Stimulated activated CD8-positive, alpha-beta memory T cell treated with anti-CD3 and anti-CD28 coated beads, Interleukin-12 subunit alpha, Interleukin-12 subunit beta, amount 100 ng/mL, for 24 hours (primary cell): Measurements from ENCODE around the gene PLK2.

Experiments
- DNase-seq: peaks from one replicate; pipeline ENCODE4 v3.0.0-alpha.2; 2020; ENCODE audit errors: extremely low read depth

Gene PLK2

DNA sequence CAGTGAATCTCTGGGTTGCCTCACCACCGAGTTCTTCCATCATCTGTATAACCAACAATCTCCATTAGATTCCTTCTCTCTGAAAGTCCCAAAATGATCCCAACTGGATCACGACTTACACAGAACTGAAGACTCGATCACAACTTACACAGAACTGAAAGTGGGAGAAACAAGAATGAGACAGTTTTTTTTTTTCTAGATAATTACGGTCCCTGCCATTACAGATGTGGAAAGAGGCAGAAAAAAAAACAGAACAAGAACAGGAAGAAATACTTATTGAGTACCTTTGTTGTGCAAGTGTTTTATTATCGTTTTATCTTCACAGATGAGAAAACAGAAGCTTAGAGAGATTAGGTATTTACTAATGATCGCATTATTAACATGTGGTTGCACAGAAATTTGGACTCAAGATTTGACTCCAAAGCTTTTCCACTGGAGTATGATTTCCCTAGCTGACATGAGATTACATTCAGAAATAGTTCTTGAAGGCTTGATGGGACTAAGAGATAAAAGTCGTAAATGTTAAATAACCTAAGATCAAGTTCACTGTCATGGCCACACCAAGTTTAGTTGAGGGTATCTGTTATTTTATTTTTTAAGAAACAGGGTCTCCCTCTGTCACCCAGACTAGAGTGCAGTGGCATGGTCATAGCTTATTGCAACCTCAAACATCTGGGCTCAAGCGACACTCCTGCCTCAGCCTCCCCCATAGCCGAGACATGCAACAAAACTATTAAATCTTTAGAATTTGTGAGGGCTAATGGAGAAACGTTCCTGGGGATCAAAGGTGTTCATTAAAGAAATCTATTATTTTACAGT is 8.9 kb downstream of the PLK2 start:
- DNase-seq: no peak

DNA sequence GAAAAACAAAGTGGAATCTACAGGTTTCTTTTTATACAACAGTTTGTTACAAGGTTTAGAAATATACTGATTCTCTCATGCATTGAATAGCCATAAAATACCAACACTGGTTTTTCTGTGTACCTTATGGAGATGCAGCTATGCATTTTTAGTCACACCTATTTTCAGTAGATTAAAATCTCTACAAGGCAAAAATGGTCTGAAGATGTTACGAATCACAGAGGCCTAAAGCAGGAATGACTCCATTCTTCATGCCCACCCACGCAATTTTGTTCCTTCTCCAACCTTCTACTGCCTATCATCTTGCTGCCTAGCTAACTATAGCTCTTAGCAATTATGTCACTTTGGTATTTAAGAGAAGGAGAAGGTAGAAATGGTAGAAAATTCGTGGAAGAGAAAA is 9.9 kb downstream of the PLK2 start:
- no peak for DNase-seq

DNA sequence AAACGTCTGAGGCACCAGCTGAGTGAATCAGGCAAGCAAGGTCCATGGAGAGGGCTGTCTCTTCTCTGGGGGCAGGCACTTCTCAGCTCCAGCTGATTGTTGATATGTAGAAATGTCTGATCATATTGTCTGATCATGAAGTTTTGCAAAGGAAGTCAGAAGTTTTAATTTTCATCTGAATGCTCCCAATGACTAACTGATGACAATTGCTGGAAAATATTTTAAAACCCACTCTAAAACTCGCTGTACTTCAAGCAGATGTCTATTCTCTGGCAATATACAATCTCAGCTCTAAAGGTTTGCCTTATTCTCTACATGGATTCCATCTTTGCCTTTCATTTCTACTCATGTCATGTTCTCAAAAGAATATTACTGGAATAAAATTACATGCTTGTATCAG is 12.7 kb downstream of the PLK2 start:
- no peak for DNase-seq

DNA sequence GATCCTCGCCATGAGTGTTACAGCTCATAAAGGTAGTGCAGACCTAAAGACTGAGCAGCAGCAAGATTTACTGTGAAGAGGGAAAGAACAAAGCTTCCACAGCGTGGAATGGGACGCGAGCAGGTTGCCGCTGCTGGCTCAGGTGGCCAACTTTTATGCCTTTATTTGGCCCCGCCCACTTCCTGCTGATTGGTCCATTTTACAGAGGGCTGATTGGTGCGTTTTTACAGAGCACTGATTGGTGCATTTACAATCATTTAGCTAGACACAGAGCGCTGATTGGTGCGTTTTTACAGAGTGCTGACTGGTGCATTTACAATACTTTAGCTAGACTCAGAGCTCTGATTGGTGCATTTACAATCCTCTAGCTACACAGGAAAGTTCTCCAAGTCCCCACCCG is 13.9 kb downstream of the PLK2 start:
- no peak for DNase-seq

DNA sequence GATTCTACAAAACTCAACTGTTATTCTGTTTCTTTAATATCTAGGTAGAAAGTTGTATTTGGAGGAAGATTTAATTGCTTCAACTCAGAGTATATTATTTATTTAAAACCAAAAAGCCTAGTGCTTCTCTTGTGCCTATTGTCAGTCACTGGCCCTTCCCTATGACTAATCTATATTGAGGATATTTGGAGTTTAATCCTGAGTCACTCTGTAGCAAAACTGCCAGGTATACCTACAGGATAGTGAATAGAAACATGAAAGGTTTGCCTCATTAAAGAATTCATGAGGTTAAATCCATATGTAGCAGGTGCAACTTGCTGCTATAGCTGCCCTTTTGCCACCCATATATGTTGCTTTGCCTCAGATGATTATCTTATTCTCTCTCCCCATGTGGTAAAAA is 15.1 kb downstream of the PLK2 start:
- DNase-seq: no peak

DNA sequence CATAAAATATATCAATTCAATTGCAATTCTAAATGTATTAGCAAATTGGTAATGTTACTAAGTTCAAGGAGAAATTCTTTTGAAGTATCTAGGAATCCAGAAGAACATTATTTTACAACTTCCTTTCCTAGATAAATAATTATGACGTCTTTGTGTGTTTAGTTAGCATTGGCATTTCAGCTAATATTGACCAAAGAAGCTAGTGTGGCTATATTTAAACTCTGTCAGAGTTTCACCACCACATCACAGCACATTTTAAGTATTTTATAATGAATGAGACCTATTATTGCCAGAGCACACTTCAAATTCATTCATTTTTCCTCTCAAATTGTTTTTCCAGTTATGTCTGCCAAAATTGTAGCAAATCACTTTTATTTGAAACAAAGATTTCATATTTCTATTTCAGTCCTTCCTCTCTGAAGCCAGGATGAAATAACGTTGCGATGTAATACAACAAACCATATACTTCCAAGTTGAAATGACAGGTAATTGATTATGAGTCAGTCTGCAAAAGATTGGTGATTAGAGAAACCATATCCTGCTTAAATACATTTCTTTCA is 18.9 kb downstream of the PLK2 start:
- DNase-seq: no peak

DNA sequence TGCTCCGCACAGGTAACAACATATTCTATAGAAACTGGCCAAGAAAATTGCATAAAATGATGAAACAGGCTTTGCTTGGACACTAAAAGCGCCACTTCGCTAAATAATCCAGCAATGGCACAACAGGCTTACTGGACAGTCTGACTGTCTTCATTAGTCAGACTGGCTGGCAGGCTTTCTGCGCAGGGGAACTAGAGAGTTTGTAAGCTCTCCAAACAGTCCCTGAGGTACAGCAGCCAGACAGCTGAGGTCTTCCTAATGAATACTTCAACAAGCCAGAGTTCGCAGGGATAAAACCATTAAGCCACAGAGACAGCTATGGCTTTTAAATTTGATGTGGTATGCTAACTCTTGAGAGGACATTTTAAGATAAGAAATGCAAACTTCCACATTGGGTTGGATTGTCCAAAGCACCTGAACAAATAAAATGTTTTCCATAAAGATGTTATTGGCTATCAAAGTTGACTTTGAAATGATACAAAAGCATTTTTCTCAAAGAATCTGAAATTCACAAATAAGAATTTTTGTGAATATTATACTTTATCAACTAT is 20.7 kb downstream of the PLK2 start:
- DNase-seq: no peak

DNA sequence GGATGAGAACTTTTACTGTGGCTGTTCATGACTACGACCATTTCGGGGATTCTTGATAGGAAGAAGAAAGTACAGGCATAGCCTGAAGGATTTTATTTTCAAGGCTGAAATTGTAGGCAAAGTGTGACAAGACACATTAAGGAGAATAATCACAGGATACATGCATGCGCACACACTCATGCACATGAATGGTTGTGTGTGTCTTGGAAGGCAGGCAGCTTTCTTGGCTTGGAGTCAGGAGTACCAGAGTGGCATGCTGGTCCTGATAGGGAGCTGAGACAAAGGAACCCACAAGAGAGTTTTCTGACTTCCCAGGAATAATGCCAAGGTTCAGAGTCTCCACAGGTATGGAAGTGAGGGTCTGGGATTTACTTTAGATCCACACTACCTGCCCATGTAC is 22.2 kb downstream of the PLK2 start:
- no peak for DNase-seq

DNA sequence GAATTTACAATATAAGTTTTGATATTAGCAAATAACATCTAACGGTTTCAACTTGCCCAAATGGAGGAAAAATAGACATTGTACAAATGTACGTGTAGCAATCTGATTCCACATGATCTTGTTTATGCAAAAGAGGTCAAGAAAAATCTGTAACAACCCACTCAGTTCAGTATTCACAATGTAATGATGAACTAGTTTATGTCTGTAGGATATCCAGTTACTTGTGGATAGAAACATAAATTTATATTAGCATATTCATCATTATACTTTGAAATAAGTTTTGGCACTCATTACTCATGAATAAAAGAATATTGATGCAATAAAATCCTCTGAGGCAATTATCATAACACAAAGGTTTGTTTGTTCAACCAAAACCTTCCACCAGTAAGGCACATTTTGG is 28.1 kb downstream of the PLK2 start:
- no peak for DNase-seq

DNA sequence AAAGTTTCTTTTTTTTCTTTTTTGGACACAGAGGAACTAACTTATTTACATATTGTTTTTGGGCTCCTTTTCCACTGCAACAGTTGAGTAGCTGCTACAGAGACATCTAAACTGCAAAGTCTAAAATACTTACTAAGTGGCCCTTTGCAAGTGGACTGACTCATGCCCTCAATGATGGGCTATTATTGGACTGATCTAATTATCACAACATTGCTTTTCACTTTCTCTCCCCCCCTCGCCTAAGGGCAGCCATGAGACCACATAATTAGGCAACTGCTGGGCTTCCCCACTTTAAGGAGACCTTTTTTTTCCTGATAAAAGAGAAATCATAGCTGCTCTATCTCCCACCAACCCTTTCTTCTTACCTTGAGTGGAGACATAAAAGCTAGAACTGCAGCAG is 47.0 kb downstream of the PLK2 start:
- DNase-seq: no peak

DNA sequence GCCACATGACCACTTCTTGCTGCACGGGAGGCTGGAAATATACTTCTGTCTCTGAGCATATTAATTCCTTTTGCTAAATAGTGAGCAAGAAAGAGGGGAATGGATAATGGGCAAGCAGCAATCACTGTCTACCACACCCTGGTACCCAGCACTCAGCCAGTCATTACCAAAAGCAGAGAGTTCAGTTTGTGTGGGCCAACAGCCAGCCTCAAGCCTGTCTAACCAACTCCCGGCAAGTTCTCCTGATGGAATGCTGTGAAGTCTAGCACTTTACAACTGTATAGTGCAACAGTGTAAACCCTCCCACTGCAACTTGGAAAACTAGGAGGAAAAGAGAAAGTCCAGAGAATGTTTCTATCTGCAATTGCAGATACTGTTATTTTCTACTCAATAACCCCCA is 47.8 kb downstream of the PLK2 start:
- no peak for DNase-seq

DNA sequence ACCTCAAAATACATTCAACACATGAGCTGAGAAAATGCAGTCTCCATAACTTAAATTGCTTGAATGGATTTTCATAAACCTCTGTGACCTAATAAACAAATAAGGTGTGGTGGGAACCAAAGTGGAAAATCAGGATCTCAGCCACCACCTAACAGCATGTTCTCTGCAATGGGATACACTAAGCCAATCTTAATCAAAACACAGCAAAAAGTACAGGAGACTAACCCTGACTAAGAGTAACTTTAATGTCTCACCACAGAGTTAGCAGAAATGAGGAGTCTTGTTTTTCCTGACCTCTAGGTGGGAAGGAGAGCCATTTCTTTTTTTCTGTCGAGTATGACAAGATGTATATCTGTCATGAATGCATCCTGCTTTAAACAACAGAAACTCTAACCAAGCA is 48.5 kb downstream of the PLK2 start:
- DNase-seq: no peak

DNA sequence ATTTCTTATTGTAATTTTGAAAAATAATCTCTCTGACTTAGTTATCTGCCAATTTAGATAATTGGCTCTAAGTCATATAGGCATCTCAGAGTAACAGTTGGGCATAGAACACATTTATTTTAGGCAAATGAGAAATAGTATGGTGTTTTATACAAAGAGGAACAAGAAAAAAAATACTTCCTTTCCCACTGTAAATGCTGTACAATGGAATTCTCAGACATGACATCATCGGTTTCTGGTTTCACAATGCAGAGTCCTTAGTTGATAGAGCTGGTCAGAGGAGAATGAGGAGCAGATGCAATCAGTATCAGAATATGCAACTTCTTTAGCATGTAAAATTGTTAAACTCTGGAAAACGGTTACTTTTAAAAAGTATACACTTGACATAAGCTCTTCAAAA is 49.4 kb downstream of the PLK2 start:
- no peak for DNase-seq

DNA sequence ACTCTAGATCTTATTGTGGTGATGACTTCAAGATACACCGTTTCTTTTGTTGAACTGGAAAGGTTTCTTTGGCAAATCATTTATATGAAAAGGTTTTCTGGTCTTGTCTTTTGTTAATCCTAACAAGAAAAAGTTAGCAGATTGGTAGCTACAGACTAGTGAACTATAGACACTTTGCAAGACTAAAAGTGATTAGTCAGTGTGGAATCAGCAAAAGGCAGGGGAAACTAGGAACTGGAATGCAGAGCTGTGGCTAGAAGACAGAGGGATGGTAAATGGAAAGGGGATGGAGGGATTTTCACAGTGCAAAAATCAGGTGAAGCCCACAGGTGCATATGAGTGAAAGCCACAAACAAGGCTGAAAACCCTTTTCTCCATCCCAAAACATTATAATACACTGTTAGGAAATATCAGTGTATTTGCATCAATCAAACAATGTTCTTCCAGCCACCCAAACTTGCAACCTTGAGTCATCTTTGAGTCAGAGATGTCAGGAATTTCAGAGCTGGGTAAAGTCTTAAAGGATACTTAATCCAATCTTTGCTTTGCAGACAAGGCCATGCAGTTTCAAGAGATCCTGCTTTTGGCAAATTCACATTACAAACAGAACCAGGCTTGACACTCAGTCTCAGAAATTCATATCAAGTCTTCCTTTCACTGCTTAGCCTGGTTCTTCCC is 52.7 kb downstream of the PLK2 start:
- no peak for DNase-seq

DNA sequence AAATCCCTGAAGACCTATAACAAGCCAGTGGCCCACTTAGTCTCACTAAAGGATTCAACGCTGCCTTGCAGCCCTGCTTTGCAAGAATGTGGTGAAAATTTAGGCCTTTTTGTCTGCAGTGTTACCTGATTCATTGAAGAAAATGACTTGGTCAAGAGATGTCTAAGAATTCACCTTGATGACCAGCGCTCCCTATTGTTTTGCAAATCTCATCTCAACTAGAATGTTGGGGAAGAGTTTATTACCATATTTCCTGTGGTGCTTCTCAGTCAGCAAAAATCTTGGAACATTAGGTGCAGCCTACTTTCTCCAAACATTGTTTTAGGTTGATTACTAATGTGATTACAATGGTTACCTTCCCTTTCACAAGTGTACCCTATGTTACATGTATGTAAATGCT is 53.5 kb downstream of the PLK2 start:
- DNase-seq: no peak

DNA sequence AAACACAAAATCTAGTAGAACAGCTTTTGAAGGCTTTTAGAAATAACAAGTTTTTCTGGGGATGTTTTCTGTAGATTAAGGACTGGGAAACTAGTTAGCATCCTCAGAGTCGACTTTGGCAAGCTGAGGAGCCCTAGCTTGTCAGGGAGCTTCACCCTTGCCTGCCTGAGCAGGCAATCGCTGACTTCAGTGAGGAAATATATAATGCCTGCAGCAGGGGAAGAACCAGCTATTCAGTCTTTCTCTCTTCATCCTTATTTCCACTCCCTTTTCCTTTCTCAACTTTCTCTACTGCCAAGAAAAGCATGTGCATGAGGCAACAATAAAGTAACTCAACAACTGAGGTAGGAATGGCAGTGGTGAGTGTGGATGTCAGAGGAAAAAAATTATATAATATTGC is 54.7 kb downstream of the PLK2 start:
- no peak for DNase-seq

DNA sequence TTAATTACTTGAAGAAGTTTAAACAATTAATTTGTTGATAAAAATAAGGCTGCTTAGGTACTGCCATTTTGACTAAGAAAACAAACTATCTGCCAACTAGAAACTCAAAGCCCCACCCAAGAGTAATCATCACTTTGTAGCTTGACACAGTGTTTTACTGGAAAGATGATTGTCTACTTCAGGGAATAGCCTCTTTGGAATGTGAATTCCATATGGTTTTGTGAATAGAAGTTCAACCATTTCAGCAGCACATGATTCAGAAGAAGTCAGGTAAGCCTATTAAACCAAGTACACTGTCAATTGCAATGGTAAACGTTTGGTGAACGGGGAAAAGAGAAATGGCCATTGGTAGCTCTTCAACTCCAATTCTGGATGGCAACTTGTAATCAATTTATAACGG is 55.2 kb downstream of the PLK2 start:
- DNase-seq: no peak
